HUES6 (cell line): ENCODE data around the gene DNAJC16.
"Not testable (repeated sequence)": the region's sequence is repeated elsewhere in the genome, so short reads cannot be mapped to it uniquely, and the experiment has no call there.

Experiments
- H3K27ac ChIP-seq: 2 replicates; pipeline ENCODE4 v1.7.0; 2013; ENCODE audit warnings: low read depth, mild to moderate bottlenecking, low read length, inconsistent platforms
- H3K27me3 ChIP-seq: 2 replicates; pipeline ENCODE4 v1.6.1; 2013; ENCODE audit warnings: low read length; ENCODE audit not compliant: control insufficient read depth, insufficient read depth
- H3K36me3 ChIP-seq: 2 replicates; pipeline ENCODE4 v1.6.1; 2013; ENCODE audit warnings: low read length; ENCODE audit not compliant: control insufficient read depth, insufficient read depth
- H3K4me1 ChIP-seq: 2 replicates; pipeline ENCODE4 v1.6.1; 2013; ENCODE audit warnings: low read length; ENCODE audit not compliant: control insufficient read depth, insufficient read depth
- H3K4me3 ChIP-seq: 2 replicates; pipeline ENCODE4 v1.5.1; 2013; ENCODE audit warnings: low read depth, low read length
- H3K9ac ChIP-seq: one replicate; pipeline ENCODE4 v1.6.1; 2013; ENCODE audit warnings: mild to moderate bottlenecking, low read length
- H3K9me3 ChIP-seq: 2 replicates; pipeline ENCODE4 v1.6.1; 2013; ENCODE audit warnings: low read depth, low read length; ENCODE audit not compliant: control insufficient read depth, insufficient read depth

The DNAJC16 gene

DNA sequence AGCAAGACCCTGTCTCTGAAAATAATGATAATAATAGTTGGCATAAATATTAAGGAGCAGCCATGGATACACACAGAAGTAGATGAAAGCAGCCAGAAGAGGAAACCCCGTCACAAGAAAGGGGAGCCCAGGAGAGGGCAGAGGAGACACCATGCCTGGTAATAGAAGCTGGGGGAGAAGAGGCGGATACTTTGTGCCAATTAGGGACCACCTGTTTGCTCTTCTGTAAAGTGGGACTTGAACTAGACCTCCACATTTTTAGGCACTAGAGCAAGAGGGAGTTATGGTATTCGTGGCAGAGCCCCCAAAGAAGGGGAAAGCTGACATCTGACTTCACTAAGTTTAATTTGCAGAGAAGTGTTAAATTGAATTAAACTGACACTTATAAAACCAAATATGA is 38.3 kb upstream of the DNAJC16 start:
- Histone ChIP-seq H3K4me3 (no peak overlapping the region), H3K9ac (no peak overlapping the region), H3K4me1 (no peaks in the 10 kb centered on the region), H3K36me3 (peaks cover 10% of the 10 kb centered on the region), H3K9me3 (no peaks in the 10 kb centered on the region), H3K27me3 (no peaks in the 10 kb centered on the region), H3K27ac (no peak overlapping the region)

DNA sequence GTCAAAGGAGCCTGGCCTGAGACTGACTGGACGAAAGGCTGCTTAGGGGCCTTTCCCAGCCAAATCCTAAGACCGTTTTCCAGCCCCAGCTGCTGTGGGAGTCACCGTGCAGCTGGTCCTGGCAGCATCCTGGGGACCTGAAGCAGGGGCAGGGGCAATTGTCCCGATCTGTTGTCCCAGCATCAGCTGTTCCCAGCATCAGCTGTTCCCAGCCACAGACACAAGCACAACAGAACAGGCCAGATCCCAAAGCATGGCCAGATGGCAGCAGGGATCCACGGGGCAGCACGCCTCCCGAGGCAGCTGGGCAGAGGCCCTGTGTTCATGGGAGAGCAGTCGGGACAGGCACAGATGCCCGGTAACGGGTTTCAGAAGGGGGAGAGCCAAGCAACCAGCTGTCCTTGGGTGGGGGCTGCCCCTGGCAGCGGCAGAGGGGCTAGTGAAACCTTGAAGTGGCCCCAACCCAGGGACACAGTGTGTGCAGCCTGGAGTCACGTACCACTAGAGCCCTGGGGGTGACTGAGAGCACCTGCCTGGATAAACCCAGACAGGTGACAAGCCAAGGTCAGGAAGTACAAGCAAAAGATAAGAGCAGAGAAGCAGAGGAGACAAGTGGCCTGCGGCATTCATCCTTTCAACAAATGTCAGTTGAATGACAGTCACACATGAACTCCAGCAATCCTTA is 37.5 kb upstream of the DNAJC16 start:
- H3K9me3 ChIP-seq: no peaks in the 10 kb centered on the region
- H3K9ac ChIP-seq: no peak overlapping the region
- H3K36me3 ChIP-seq: peaks cover 10% of the 10 kb centered on the region
- H3K4me1 ChIP-seq: no peaks in the 10 kb centered on the region
- H3K4me3 ChIP-seq: no peak overlapping the region
- no peak overlapping the region for H3K27ac ChIP-seq
- no peaks in the 10 kb centered on the region for H3K27me3 ChIP-seq

DNA sequence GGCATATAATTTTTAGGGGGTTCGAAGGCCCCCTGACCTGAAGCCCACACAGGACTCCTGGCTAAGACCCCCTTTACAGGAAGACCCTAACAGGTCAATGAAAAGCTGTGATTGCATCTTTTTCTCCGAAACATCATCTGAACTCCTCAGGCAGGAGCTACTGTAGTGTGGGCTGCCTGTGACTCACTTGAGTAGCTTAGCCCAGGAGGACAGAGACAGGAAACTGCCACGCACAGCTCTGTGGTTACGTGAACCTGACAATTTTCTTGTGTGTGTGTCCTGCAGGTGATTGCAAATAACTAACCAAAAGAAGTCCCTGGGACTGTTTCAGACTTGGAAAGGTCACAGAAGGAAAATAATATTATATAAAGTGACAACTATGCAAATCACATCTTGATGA is 35.6 kb upstream of the DNAJC16 start:
- H3K9ac ChIP-seq, H3K9me3 ChIP-seq, H3K4me3 ChIP-seq, H3K4me1 ChIP-seq, H3K27ac ChIP-seq, H3K27me3 ChIP-seq, H3K36me3 ChIP-seq: not testable (repeated sequence)

DNA sequence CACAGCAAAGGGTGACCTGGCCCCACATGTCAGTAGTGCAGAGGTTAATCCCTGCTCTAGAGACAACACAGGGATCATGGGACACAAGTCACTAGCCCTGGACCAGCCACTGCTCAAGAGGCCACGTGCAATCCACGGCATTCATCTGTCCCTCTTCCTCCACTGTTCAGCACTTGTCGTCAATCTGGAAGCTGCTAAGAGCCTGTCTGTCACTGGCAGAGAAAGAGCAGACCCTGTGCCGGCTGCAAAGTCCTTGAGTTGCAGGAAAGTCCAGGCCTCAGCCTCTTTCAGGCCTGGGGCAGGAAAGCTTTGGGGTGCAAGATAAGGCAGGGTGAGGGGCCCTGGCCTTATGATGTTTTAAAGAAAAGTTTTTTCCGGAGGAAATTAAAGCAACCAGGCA is 34.1 kb upstream of the DNAJC16 start:
- Histone ChIP-seq H3K4me3 (no peak overlapping the region), H3K9ac (no peak overlapping the region), H3K36me3 (peaks cover 10% of the 10 kb centered on the region), H3K4me1 (peaks cover 5% of the 10 kb centered on the region; the same call in 1 of the 2 replicates), H3K27me3 (no peaks in the 10 kb centered on the region), H3K9me3 (no peaks in the 10 kb centered on the region), H3K27ac (no peak overlapping the region)

DNA sequence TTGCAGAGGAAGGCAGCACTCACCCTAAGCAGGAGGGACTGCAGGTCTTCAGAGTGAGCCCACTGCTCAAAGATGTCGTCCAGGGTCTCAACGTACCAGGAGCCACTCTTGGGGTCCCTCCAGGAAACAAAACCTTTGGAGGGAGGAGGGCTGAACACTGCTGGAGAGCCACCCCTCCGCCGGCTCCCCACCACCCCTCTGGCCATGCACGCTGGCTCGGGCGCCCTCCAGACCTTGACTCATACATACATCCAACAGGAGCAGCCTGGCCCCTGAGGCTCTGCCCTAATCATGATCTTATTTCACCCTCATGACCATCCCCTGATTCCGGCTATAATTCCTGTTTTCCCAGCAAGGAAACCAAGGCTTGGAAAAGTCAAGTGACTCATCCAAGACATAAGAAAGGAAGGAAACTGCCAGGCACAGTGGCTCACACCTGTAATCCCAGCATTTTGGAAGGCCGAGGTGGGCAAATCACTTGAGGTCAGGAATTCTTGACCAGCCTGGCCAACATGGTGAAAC is 32.7 kb upstream of the DNAJC16 start:
- no peak overlapping the region for H3K9ac ChIP-seq
- no peak overlapping the region for H3K27ac ChIP-seq
- H3K27me3 ChIP-seq: no peaks in the 10 kb centered on the region
- H3K9me3 ChIP-seq: no peaks in the 10 kb centered on the region; the same call in 1 of the 2 replicates
- H3K4me1 ChIP-seq: peaks cover 5% of the 10 kb centered on the region; the same call in 1 of the 2 replicates
- H3K4me3 ChIP-seq: no peak overlapping the region
- H3K36me3 ChIP-seq: peaks cover 10% of the 10 kb centered on the region

DNA sequence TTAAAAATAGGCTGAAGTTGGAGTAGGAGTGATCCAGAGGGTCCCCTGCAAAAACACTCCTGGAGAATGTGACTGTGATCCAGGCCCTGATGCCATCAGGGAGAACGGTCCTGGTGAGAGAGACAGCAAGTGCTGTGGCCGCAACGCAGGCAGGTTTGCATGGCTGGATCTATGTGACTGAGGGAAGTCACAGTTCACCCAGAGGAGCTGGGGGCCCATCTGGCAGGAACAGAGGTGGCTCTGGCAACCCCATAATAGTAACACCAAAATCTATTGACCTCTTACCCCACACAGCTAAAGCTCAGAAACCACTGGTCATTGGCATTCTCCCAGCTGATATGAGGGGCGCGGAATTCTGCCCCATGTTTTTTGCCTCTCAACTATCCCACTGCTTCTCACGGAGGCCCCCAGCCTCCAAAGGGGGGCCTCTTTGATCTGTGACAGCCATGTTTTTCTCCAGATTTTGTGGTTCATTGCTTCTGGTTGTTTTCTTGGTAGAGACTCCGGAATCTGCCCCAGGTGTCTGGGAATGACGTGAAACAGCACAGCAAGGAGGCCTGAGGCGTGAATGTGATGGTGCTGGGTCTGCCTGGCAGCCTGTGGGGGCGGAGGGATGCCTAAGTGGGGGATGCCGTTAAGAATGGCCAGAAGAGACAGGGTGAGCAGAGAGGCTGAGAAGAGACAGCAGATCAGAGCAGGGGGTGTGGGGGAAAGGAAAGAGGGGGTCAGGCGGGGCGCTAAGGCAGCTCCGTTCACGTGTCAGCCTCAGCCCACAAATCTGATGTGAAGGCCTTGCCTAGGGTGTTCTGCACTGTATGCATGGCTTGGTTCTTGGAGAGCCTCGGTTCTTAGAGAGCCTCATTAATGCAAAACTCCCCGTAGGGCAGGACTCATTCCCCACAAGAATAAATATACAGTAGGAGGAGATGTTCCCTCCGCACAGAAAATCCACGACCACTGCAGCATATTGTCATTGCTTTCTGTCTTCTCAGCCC is 26.2 kb upstream of the DNAJC16 start:
- no peak overlapping the region for H3K27ac ChIP-seq
- peaks cover under 1% of the 10 kb centered on the region; the same call in 1 of the 2 replicates for H3K36me3 ChIP-seq
- no peak overlapping the region for H3K4me3 ChIP-seq
- peaks cover 12% of the 10 kb centered on the region; the same call in 1 of the 2 replicates for H3K4me1 ChIP-seq
- H3K27me3 ChIP-seq: no peaks in the 10 kb centered on the region
- no peak overlapping the region for H3K9ac ChIP-seq
- no peaks in the 10 kb centered on the region; the same call in 1 of the 2 replicates for H3K9me3 ChIP-seq

DNA sequence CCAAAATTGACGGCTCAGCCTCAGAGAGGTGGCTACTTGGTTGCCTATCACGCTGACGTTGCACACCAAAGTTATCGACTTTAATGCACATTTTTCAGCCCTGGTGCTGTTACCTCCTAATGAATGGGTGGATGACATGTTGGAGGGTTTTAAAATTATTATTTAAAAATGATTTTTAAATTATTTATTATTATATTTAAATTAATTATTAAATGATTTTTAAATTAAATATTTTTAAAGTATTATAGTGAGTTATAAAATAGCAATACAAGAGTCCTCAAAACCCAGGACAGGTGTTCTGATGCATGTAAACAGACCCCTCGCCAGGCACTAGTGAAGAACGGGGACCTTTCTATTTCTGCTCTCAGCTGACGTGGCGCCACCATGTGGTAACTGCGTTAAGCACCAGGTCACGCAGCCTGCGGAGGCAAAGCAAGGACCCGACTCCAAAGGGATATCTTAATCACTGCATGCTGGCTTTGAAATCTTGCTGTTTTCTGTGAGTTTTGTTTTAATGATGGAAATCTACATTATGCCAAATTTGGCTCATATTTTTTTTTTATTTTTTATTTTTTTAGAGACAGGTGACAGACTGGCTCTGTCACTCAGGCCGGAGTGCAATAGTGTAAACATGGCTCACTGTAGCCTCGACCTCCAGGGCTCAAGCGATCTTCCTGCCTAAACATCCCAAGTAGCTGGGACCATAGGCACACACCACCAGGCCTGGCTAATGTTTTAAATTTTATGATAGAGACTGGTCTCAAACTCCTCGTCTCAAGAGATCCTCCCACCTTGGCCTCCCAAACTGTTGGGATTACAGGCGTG is 25.2 kb upstream of the DNAJC16 start:
- Histone ChIP-seq H3K4me1 (peaks cover 7% of the 10 kb centered on the region; the same call in 1 of the 2 replicates), H3K9ac (no peak overlapping the region), H3K4me3 (no peak overlapping the region), H3K27me3 (no peaks in the 10 kb centered on the region), H3K36me3 (peaks cover 4% of the 10 kb centered on the region; the same call in 1 of the 2 replicates), H3K27ac (no peak overlapping the region), H3K9me3 (no peaks in the 10 kb centered on the region; the same call in 1 of the 2 replicates)

DNA sequence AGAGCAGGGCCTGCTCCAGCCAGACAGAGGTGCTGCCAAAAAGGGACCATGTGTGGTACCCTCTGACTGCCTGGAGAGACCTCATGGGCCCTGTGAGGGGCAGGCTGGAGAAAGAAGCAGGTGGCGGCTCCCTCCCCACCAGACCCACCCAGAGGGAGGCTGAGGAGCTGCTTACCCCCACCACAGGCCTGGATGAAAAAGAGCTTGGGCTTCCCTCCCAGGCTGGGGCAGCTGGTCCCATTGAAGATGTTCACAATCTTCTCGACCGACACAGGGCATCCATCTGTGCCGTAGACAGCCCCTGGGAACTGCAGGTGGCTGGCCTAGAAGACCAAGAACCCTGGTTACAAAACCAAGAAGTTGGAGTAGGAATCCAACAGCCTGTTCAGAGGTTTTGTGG is 22.2 kb upstream of the DNAJC16 start:
- no peak overlapping the region for H3K4me3 ChIP-seq

DNA sequence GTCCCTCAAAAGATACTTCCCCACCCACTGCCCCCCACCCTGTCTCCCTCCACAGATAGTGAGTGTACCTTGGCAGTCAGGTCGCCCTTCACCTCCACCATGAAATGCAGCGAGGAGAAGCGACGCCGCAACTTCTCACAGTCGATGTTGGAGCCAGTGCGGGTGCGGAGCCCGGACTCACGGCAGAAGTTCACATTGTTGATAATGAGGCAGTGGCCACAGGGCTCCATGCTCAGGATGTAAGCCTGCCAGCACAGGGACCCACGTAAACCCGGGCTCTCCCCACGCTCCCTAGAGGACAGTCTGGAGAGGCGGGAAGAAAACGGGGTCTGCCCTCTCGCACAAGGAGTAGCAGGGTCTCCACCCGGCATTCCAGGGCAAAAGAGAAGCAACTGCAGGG is 19.8 kb upstream of the DNAJC16 start:
- Histone ChIP-seq H3K36me3 (peaks cover 4% of the 10 kb centered on the region; the same call in 1 of the 2 replicates), H3K9ac (no peak overlapping the region), H3K4me3 (no peak overlapping the region)

More for the DNA sequence above, 22.2 kb upstream of the DNAJC16 start:
- H3K9ac ChIP-seq: no peak overlapping the region
- H3K27ac ChIP-seq: no peak overlapping the region
- H3K27me3 ChIP-seq: no peaks in the 10 kb centered on the region
- peaks cover 4% of the 10 kb centered on the region; the same call in 1 of the 2 replicates for H3K36me3 ChIP-seq
- H3K4me1 ChIP-seq: peaks cover 26% of the 10 kb centered on the region
- H3K9me3 ChIP-seq: no peaks in the 10 kb centered on the region

DNA sequence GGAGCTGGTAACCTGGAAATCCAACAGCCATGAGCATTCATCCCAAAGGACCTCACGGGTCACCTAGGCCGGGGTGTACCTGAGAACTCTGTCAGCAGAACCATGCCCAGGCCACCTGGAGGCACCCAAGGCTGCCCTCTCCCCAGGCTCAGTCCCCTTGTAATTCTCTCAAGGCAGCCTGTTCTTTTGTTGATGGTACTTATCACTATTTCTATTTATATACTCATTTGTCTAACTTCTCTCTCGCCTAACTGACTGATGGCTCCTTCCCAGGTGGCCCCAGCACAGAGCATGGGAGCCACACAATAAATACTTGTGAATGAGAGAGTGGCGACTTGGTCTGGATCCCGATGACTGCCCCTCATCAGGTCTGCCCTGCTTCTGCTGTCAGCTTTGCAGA is 19.4 kb upstream of the DNAJC16 start:
- Histone ChIP-seq H3K4me1 (peaks cover 22% of the 10 kb centered on the region), H3K9ac (no peak overlapping the region), H3K27me3 (no peaks in the 10 kb centered on the region), H3K4me3 (no peak overlapping the region), H3K36me3 (peaks cover 4% of the 10 kb centered on the region; the same call in 1 of the 2 replicates), H3K27ac (no peak overlapping the region), H3K9me3 (no peaks in the 10 kb centered on the region)

More for the DNA sequence above, 19.8 kb upstream of the DNAJC16 start:
- Histone ChIP-seq H3K27me3 (no peaks in the 10 kb centered on the region), H3K9me3 (no peaks in the 10 kb centered on the region), H3K27ac (no peak overlapping the region), H3K4me1 (peaks cover 22% of the 10 kb centered on the region)
